Testis (tissue), 3 donors: ENCODE results near the gene ABCB6. TPM values are rescaled to one million over a fixed set of nuclear protein-coding genes. Genes with fewer than 3 reads are reported as not detected.

Experiments used
- DNase-seq: peaks from one replicate; pipeline ENCODE4 v3.0.0-alpha.2; 2019
- H3K27ac ChIP-seq, 2 donors: fragments of 200-600 bp; sonication (generic); one replicate each; pipeline ENCODE4 v1.5.1; 2019
- H3K27me3 ChIP-seq: fragments of 200-600 bp; sonication (generic); one replicate; pipeline ENCODE4 v1.5.1; 2019
- H3K36me3 ChIP-seq: fragments of 200-600 bp; sonication (generic); one replicate; pipeline ENCODE4 v1.5.1; 2017; ENCODE audit warnings: low read depth; ENCODE audit errors: missing control alignments
- H3K4me1 ChIP-seq: fragments of 200-600 bp; sonication (generic); one replicate; pipeline ENCODE4 v1.5.1; 2019
- H3K4me3 ChIP-seq, 2 donors: fragments of 200-600 bp; sonication (generic); one replicate each; pipeline ENCODE4 v1.5.1; 2017 to 2019
- H3K9me3 ChIP-seq: fragments of 200-600 bp; sonication (generic); one replicate; pipeline ENCODE4 v1.5.1; 2017
- POLR2A ChIP-seq: fragments of 450-650 bp; IDR thresholded peaks from one replicate; pipeline ENCODE4 v1.6.1; 2017; ENCODE audit warnings: antibody characterized with exemption, mild to moderate bottlenecking, moderate library complexity
- WGBS, 2 donors: methylation state at CpG; one replicate each; pipeline ENCODE4 v1.1.5; 2018; 5-methylcytosine and 5-hydroxymethylcytosine counted together
- intact Hi-C: fragments of 100-400 bp; cut with DNase I; formaldehyde crosslinking; loops from one replicate; pipeline ENCODE4 v1.15.1; 2023; ENCODE audit warnings: low total_unique reads
- polyA plus RNA-seq: library from polyadenylated mRNA; stranded (reverse); fragments of 350-450 nt; fragmentation: Illumina TruSeq; extraction: RNeasy Lipid Tissue Mini Kit (QIAGEN cat#74804); gene quantifications from one replicate; pipeline ENCODE4 v1.2.3, GENCODE V29; 2014; ENCODE audit warnings: low read depth, low replicate concordance; ENCODE audit not compliant: insufficient read depth
- total RNA-seq, 2 donors: library from RNA; depleted of rRNA; stranded (reverse); fragments of >200 nt; gene quantifications; one replicate each; pipeline ENCODE4 v1.2.3, GENCODE V29; 2016
- TF ChIP-seq, protein P1 (sequence below), 3 experiments: fragments of 450-650 bp in 2 of 3; fragments of 200-600 bp in 1 of 3; sonication (generic) in 1 of 3; IDR thresholded peaks; one replicate each; pipeline ENCODE4 v1.5.1; 2016 to 2019; ENCODE audit warnings: antibody characterized with exemption in 3 of 3, mild to moderate bottlenecking in 2 of 3, moderate library complexity in 1 of 3

ABCB6 gene
- total and polyA plus RNA-seq, 3 donors from 2014 or later: 43.8 to 94.8 (median 47.0) TPM

DNA sequence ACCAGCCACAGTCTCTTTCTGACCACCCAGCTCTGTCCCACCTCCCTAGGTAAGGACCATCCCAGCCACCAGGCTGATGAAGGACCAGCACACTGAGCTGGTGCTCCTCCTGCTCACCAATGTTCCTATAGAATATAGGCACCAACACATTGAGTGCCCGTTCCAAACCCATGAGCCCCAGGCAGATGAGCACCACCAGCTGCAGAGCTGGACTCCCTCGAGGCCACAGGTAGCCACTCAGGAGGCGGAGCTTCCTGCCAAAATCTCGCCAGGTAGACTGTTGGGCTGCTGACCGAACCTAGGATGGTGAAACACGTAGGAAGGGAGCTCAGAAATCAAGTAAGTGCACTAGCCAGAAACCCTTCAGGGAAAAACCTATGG lies 2.2 kb downstream of the ABCB6 start:
- H3K27me3 ChIP-seq: no peaks in the 10 kb centered on the region
- H3K4me1 ChIP-seq: peaks cover 27% of the 10 kb centered on the region
- peak overlapping the region in 1 of 2 donors; percentile 93 for H3K27ac ChIP-seq
- H3K9me3 ChIP-seq: no peaks in the 10 kb centered on the region
- no peak for DNase-seq
- TF ChIP-seq, protein P1, sequence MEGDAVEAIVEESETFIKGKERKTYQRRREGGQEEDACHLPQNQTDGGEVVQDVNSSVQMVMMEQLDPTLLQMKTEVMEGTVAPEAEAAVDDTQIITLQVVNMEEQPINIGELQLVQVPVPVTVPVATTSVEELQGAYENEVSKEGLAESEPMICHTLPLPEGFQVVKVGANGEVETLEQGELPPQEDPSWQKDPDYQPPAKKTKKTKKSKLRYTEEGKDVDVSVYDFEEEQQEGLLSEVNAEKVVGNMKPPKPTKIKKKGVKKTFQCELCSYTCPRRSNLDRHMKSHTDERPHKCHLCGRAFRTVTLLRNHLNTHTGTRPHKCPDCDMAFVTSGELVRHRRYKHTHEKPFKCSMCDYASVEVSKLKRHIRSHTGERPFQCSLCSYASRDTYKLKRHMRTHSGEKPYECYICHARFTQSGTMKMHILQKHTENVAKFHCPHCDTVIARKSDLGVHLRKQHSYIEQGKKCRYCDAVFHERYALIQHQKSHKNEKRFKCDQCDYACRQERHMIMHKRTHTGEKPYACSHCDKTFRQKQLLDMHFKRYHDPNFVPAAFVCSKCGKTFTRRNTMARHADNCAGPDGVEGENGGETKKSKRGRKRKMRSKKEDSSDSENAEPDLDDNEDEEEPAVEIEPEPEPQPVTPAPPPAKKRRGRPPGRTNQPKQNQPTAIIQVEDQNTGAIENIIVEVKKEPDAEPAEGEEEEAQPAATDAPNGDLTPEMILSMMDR (IDR thresholded peaks at IDR 0.05): no peak
- TF ChIP-seq POLR2A: no peak
- no peaks in the 10 kb centered on the region for H3K36me3 ChIP-seq
- no peak overlapping the region for H3K4me3 ChIP-seq
- intact Hi-C loops: no loop called here
- 91 to 94% methylated on average over 6 of the region's 6 CpGs for WGBS, 2 donors

DNA sequence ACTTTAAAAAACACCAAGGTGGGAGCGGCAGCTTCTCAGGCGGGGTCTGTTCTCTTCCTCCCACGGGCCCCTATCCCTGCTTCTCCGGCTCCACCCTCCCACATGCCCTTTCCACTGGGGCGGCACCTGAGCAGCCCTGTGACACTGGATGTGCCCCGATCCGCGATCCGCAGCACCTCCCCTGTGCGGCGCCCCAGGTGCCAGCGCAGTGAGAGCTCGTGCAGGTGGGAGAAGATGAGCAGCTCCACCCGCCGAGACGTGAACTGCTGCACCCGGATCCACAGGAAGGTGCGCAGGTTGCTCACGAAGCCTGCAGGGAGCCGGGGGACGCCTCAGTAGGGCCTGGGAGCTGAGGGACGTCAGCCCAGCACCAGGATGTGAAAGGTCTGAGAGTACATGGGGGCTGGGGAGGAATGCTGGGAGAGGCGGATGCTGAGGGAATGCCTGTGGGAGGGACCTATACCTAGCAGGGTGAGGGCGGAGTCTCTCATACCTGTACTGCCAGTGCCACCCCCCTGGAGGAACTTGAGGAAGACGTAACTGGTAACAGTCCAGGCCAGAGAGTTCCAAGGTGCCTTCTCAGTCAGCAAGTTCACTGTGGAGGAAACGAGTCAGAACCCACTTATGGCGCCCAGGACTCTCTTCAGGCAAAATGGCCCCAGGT lies 2.8 kb downstream of the ABCB6 start:
- Histone ChIP-seq H3K36me3 (no peaks in the 10 kb centered on the region), H3K9me3 (no peaks in the 10 kb centered on the region), H3K27ac (no peak overlapping the region), H3K4me3 (no peak overlapping the region), H3K4me1 (peaks cover 27% of the 10 kb centered on the region), H3K27me3 (no peaks in the 10 kb centered on the region)
- no peak for TF ChIP-seq POLR2A
- TF ChIP-seq, protein P1 (IDR thresholded peaks at IDR 0.05): no peak
- DNase-seq: no peak
- WGBS, 2 donors: 91 to 93% methylated on average over 23 to 27 of the region's 27 CpGs
- intact Hi-C loops: no loop called here

DNA sequence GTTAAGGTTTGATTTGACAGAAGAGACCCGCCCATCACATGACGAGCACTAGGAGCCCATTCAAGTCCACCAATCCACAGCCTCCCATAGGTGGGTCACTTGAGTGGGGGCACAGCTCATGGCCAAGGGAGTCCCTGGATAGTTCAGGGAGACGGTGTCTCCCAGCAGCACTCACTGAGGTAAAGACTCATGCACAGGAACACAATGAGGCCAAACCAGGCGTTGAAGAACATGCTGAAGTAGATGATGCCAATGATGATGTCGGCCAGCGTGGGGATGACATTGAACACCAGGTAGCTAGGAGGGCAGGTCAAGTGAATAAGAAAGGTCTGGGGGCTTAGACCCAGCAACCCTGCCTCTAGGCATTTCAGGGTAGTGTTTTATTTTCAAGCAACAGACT lies 4.0 kb downstream of the ABCB6 start:
- H3K36me3 ChIP-seq: no peaks in the 10 kb centered on the region
- H3K27me3 ChIP-seq: no peaks in the 10 kb centered on the region
- intact Hi-C loops: no loop called here
- 92 to 95% methylated on average over 6 of the region's 6 CpGs for WGBS, 2 donors
- no peak overlapping the region for H3K4me3 ChIP-seq
- H3K4me1 ChIP-seq: peaks cover 25% of the 10 kb centered on the region
- H3K9me3 ChIP-seq: no peaks in the 10 kb centered on the region
- H3K27ac ChIP-seq: no peak overlapping the region
- TF ChIP-seq, protein P1 (IDR thresholded peaks at IDR 0.05): no peak
- TF ChIP-seq POLR2A: no peak
- no peak for DNase-seq

DNA sequence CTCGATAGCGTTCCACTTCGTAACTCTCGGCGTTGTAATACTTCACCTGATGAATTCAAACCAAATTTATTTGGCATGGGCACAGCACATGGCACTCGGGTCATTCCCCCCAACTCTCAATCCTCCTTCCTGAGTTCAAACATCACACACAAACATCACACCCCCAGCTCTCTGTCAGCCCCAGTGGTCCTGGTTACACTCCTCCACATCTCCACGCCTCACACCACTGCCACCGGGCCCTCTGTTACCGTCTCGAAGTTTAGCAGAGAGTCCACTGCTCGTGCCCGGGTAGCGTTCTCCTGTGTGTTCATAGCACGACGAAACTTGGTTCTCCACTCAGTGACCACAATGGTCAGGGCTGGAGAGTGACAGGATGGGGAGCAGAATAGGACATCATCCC lies 4.6 kb downstream of the ABCB6 start:
- H3K27me3 ChIP-seq: no peaks in the 10 kb centered on the region
- no peak overlapping the region for H3K4me3 ChIP-seq
- no peaks in the 10 kb centered on the region for H3K36me3 ChIP-seq
- 94% methylated on average over 14 to 15 of the region's 15 CpGs for WGBS, 2 donors
- H3K9me3 ChIP-seq: no peaks in the 10 kb centered on the region
- no peak for TF ChIP-seq POLR2A
- TF ChIP-seq, protein P1 (IDR thresholded peaks at IDR 0.05): no peak
- peaks cover 20% of the 10 kb centered on the region for H3K4me1 ChIP-seq
- no peak for DNase-seq
- intact Hi-C loops: no loop called here
- no peak overlapping the region for H3K27ac ChIP-seq

DNA sequence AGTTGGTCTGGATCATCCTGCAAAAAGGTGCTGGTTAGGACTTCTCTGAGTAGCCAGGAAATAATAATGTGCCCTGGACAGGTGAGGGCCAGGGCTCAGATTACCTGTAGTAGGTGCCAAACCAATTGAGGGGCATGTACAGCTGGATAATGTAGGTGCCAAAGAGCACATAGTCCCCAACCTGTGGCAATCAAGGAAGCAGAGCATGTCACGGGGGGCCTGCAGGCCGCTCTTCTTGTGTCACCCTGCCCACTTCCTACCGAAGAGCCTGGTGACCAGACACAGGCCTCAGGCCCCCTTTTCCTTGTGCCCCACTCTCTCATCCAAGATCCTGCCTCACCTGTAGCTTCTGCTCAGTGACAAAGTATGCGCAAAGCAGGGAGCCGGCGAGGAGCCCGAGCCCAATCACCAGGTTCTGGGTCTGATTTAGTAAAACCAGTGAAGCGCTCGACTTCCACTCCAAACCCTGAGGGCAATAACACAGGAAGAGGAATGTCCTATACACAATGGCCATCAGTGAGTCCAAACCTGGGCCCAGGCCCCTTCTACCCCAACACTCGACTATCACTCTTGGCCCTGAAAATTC lies 5.2 kb downstream of the ABCB6 start:
- intact Hi-C loops: no loop called here
- no peaks in the 10 kb centered on the region for H3K27me3 ChIP-seq
- no peaks in the 10 kb centered on the region for H3K36me3 ChIP-seq
- DNase-seq: no peak
- H3K9me3 ChIP-seq: no peaks in the 10 kb centered on the region
- no peak for TF ChIP-seq POLR2A
- TF ChIP-seq, protein P1 (IDR thresholded peaks at IDR 0.05): no peak
- H3K4me3 ChIP-seq: no peak overlapping the region
- no peak overlapping the region for H3K27ac ChIP-seq
- WGBS, 2 donors: 98% methylated on average over 8 to 10 of the region's 10 CpGs
- peaks cover 16% of the 10 kb centered on the region for H3K4me1 ChIP-seq
